ENCODE measurements around the gene ELP6. TPM values are rescaled to one million over a fixed set of nuclear protein-coding genes. Genes with fewer than 3 reads are reported as not detected.

Gene ELP6
- total and polyA plus RNA-seq, 9 of the 15 experiments (the other 6 are each of a cell fraction or from before 2014, with no cell fraction given), result 76.9 to 198 (median 83.3) TPM

- no peak for TF ChIP-seq ZNF592 (IDR thresholded peaks at IDR 0.05)
- TF ChIP-seq ZNF740 (CRISPR knock-in tag; IDR thresholded peaks at IDR 0.05), result peak; percentile 70; the same call in 1 of the 2 replicates
- TF ChIP-seq ZNF740 (tag; IDR thresholded peaks at IDR 0.05), result no peak; a peak in 1 of 4 replicates
- TF ChIP-seq ZMIZ1 (IDR thresholded peaks at IDR 0.05; ENCODE audit: low read depth in 2 of 2, low read length in 2 of 2), result 0 out of 4 replicates have a peak, but pooled peaks have one; percentile 30 to 33
- TF ChIP-seq USF1 (CRISPR knock-in tag; IDR thresholded peaks at IDR 0.05), result peak; percentile 92
- no peak for TF ChIP-seq ATF1 (CRISPR knock-in tag; IDR thresholded peaks at IDR 0.05)
- TF ChIP-seq ATF1 (tag; IDR thresholded peaks at IDR 0.05), result peak; percentile 85
- no peak for TF ChIP-seq MYNN (IDR thresholded peaks at IDR 0.05)
- no peak for TF ChIP-seq MYNN (CRISPR knock-in tag; IDR thresholded peaks at IDR 0.05)
- TF ChIP-seq MBD1 (CRISPR knock-in tag; IDR thresholded peaks at IDR 0.05), result no peak
- TF ChIP-seq TRIM24 (IDR thresholded peaks at IDR 0.05), result peak in 1 of 2 experiments; percentile 29; a peak in 1 of 4 replicates
- TF ChIP-seq CEBPG (CRISPR knock-in tag; IDR thresholded peaks at IDR 0.05), result no peak
- no peak for TF ChIP-seq CEBPG (tag; conservative IDR thresholded peaks at IDR 0.05 in 1 of 2, IDR thresholded peaks at IDR 0.05 in 1 of 2)
- peak; percentile 73 for TF ChIP-seq SUPT5H (IDR thresholded peaks at IDR 0.05)
- peak; percentile 97 for TF ChIP-seq ZFX (CRISPR knock-in tag; IDR thresholded peaks at IDR 0.05)
These were observed 37.8 kb downstream of the ELP6 start, which contains the start of gene SCAP (continued) for GRCh38 chr3:47475570-47476329.
